ENCODE measurements around the gene AP3B1. TPM values are rescaled to one million over a fixed set of nuclear protein-coding genes. Genes with fewer than 3 reads are reported as not detected.
"Not testable (repeated sequence)": the region's sequence is repeated elsewhere in the genome, so short reads cannot be mapped to it uniquely, and the experiment has no call there.

AP3B1 gene
- total RNA-seq, 1 donor from 2014 or later = 62.1 TPM

GRCh38 chr5:78066722-78067121 lies 227.8 kb downstream of the AP3B1 start:
- not testable (repeated sequence) for H3K27ac ChIP-seq (ENCODE audit: low read depth, low read length); H3K9me3 ChIP-seq (ENCODE audit: control insufficient read depth in 3 of 3, low read length in 3 of 3); H3K9ac ChIP-seq (ENCODE audit: low read depth in 1 of 3, low read length in 3 of 3); H3K36me3 ChIP-seq (ENCODE audit: control insufficient read depth in 3 of 3, insufficient read depth in 3 of 3, low read length in 3 of 3); H3K4me3 ChIP-seq (ENCODE audit: low read length in 3 of 3); H3K4me1 ChIP-seq (ENCODE audit: control insufficient read depth in 3 of 3, insufficient read depth in 3 of 3, low read length in 3 of 3); H3K27me3 ChIP-seq (ENCODE audit: control insufficient read depth in 3 of 3, insufficient read depth in 3 of 3, low read length in 3 of 3)

- Histone ChIP-seq H3K36me3 (ENCODE audit: control insufficient read depth in 3 of 3, insufficient read depth in 3 of 3, low read length in 3 of 3) (no peaks in the 10 kb centered on the region), H3K27ac (ENCODE audit: low read depth, low read length) (no peak overlapping the region), H3K27me3 (ENCODE audit: control insufficient read depth in 3 of 3, insufficient read depth in 3 of 3, low read length in 3 of 3) (no peaks in the 10 kb centered on the region), H3K4me3 (ENCODE audit: low read length in 3 of 3) (no peak overlapping the region), H3K9ac (ENCODE audit: low read depth in 1 of 3, low read length in 3 of 3) (no peak overlapping the region), H3K4me1 (ENCODE audit: control insufficient read depth in 3 of 3, insufficient read depth in 3 of 3, low read length in 3 of 3) (no peaks in the 10 kb centered on the region), H3K9me3 (ENCODE audit: control insufficient read depth in 3 of 3, low read length in 3 of 3) (no peaks in the 10 kb centered on the region)
These were observed 228.8 kb downstream of the AP3B1 start for GRCh38 chr5:78065663-78066062.

- H3K9ac ChIP-seq (ENCODE audit: low read depth in 1 of 3, low read length in 3 of 3) = no peak overlapping the region
- H3K4me3 ChIP-seq (ENCODE audit: low read length in 3 of 3) = no peak overlapping the region
- no peaks in the 10 kb centered on the region for H3K36me3 ChIP-seq (ENCODE audit: control insufficient read depth in 3 of 3, insufficient read depth in 3 of 3, low read length in 3 of 3)
- no peak overlapping the region for H3K27ac ChIP-seq (ENCODE audit: low read depth, low read length)
- H3K27me3 ChIP-seq (ENCODE audit: control insufficient read depth in 3 of 3, insufficient read depth in 3 of 3, low read length in 3 of 3) = no peaks in the 10 kb centered on the region
- no peaks in the 10 kb centered on the region for H3K9me3 ChIP-seq (ENCODE audit: control insufficient read depth in 3 of 3, low read length in 3 of 3)
- H3K4me1 ChIP-seq (ENCODE audit: control insufficient read depth in 3 of 3, insufficient read depth in 3 of 3, low read length in 3 of 3) = no peaks in the 10 kb centered on the region
These were observed 229.5 kb downstream of the AP3B1 start for GRCh38 chr5:78064941-78065472.

- H3K27ac ChIP-seq (ENCODE audit: low read depth, low read length) = no peak overlapping the region
These were observed 231.0 kb downstream of the AP3B1 start for GRCh38 chr5:78063495-78063894.

GRCh38 chr5:78062645-78063044 lies 231.9 kb downstream of the AP3B1 start:
- Histone ChIP-seq H3K9ac (ENCODE audit: low read depth in 1 of 3, low read length in 3 of 3) (no peak overlapping the region), H3K9me3 (ENCODE audit: control insufficient read depth in 3 of 3, low read length in 3 of 3) (no peaks in the 10 kb centered on the region), H3K27ac (ENCODE audit: low read depth, low read length) (no peak overlapping the region), H3K36me3 (ENCODE audit: control insufficient read depth in 3 of 3, insufficient read depth in 3 of 3, low read length in 3 of 3) (no peaks in the 10 kb centered on the region), H3K4me3 (ENCODE audit: low read length in 3 of 3) (no peak overlapping the region), H3K4me1 (ENCODE audit: control insufficient read depth in 3 of 3, insufficient read depth in 3 of 3, low read length in 3 of 3) (no peaks in the 10 kb centered on the region), H3K27me3 (ENCODE audit: control insufficient read depth in 3 of 3, insufficient read depth in 3 of 3, low read length in 3 of 3) (no peaks in the 10 kb centered on the region)

More at GRCh38 chr5:78063495-78063894, 231.0 kb downstream of the AP3B1 start:
- Histone ChIP-seq H3K4me3 (ENCODE audit: low read length in 3 of 3) (no peak overlapping the region), H3K4me1 (ENCODE audit: control insufficient read depth in 3 of 3, insufficient read depth in 3 of 3, low read length in 3 of 3) (no peaks in the 10 kb centered on the region), H3K27me3 (ENCODE audit: control insufficient read depth in 3 of 3, insufficient read depth in 3 of 3, low read length in 3 of 3) (no peaks in the 10 kb centered on the region), H3K36me3 (ENCODE audit: control insufficient read depth in 3 of 3, insufficient read depth in 3 of 3, low read length in 3 of 3) (no peaks in the 10 kb centered on the region), H3K9me3 (ENCODE audit: control insufficient read depth in 3 of 3, low read length in 3 of 3) (no peaks in the 10 kb centered on the region), H3K9ac (ENCODE audit: low read depth in 1 of 3, low read length in 3 of 3) (no peak overlapping the region)

GRCh38 chr5:78060421-78060820 lies 234.1 kb downstream of the AP3B1 start:
- H3K27ac ChIP-seq (ENCODE audit: low read depth, low read length) = no peak overlapping the region
- no peak overlapping the region for H3K4me3 ChIP-seq (ENCODE audit: low read length in 3 of 3)
- no peaks in the 10 kb centered on the region for H3K4me1 ChIP-seq (ENCODE audit: control insufficient read depth in 3 of 3, insufficient read depth in 3 of 3, low read length in 3 of 3)
- no peaks in the 10 kb centered on the region for H3K36me3 ChIP-seq (ENCODE audit: control insufficient read depth in 3 of 3, insufficient read depth in 3 of 3, low read length in 3 of 3)
- no peaks in the 10 kb centered on the region for H3K27me3 ChIP-seq (ENCODE audit: control insufficient read depth in 3 of 3, insufficient read depth in 3 of 3, low read length in 3 of 3)
- H3K9me3 ChIP-seq (ENCODE audit: control insufficient read depth in 3 of 3, low read length in 3 of 3) = no peaks in the 10 kb centered on the region
- H3K9ac ChIP-seq (ENCODE audit: low read depth in 1 of 3, low read length in 3 of 3) = no peak overlapping the region

GRCh38 chr5:78058625-78059024 lies 235.9 kb downstream of the AP3B1 start:
- Histone ChIP-seq H3K27ac (ENCODE audit: low read depth, low read length) (no peak overlapping the region), H3K9ac (ENCODE audit: low read depth in 1 of 3, low read length in 3 of 3) (no peak overlapping the region), H3K36me3 (ENCODE audit: control insufficient read depth in 3 of 3, insufficient read depth in 3 of 3, low read length in 3 of 3) (no peaks in the 10 kb centered on the region), H3K4me3 (ENCODE audit: low read length in 3 of 3) (no peak overlapping the region), H3K9me3 (ENCODE audit: control insufficient read depth in 3 of 3, low read length in 3 of 3) (no peaks in the 10 kb centered on the region), H3K4me1 (ENCODE audit: control insufficient read depth in 3 of 3, insufficient read depth in 3 of 3, low read length in 3 of 3) (no peaks in the 10 kb centered on the region), H3K27me3 (ENCODE audit: control insufficient read depth in 3 of 3, insufficient read depth in 3 of 3, low read length in 3 of 3) (no peaks in the 10 kb centered on the region)

GRCh38 chr5:78056901-78057514 lies 237.5 kb downstream of the AP3B1 start:
- Histone ChIP-seq H3K27me3 (ENCODE audit: control insufficient read depth in 3 of 3, insufficient read depth in 3 of 3, low read length in 3 of 3) (no peaks in the 10 kb centered on the region), H3K9me3 (ENCODE audit: control insufficient read depth in 3 of 3, low read length in 3 of 3) (no peaks in the 10 kb centered on the region), H3K27ac (ENCODE audit: low read depth, low read length) (no peak overlapping the region), H3K4me3 (ENCODE audit: low read length in 3 of 3) (no peak overlapping the region), H3K9ac (ENCODE audit: low read depth in 1 of 3, low read length in 3 of 3) (no peak overlapping the region), H3K36me3 (ENCODE audit: control insufficient read depth in 3 of 3, insufficient read depth in 3 of 3, low read length in 3 of 3) (no peaks in the 10 kb centered on the region), H3K4me1 (ENCODE audit: control insufficient read depth in 3 of 3, insufficient read depth in 3 of 3, low read length in 3 of 3) (no peaks in the 10 kb centered on the region)

GRCh38 chr5:78056053-78056452 lies 238.4 kb downstream of the AP3B1 start:
- H3K36me3 ChIP-seq (ENCODE audit: control insufficient read depth in 3 of 3, insufficient read depth in 3 of 3, low read length in 3 of 3) = no peaks in the 10 kb centered on the region
- H3K4me1 ChIP-seq (ENCODE audit: control insufficient read depth in 3 of 3, insufficient read depth in 3 of 3, low read length in 3 of 3) = no peaks in the 10 kb centered on the region
- no peaks in the 10 kb centered on the region for H3K9me3 ChIP-seq (ENCODE audit: control insufficient read depth in 3 of 3, low read length in 3 of 3)
- no peak overlapping the region for H3K4me3 ChIP-seq (ENCODE audit: low read length in 3 of 3)
- no peaks in the 10 kb centered on the region for H3K27me3 ChIP-seq (ENCODE audit: control insufficient read depth in 3 of 3, insufficient read depth in 3 of 3, low read length in 3 of 3)
- no peak overlapping the region for H3K27ac ChIP-seq (ENCODE audit: low read depth, low read length)
- H3K9ac ChIP-seq (ENCODE audit: low read depth in 1 of 3, low read length in 3 of 3) = no peak overlapping the region

- Histone ChIP-seq H3K9me3 (ENCODE audit: control insufficient read depth in 3 of 3, low read length in 3 of 3) (no peaks in the 10 kb centered on the region), H3K36me3 (ENCODE audit: control insufficient read depth in 3 of 3, insufficient read depth in 3 of 3, low read length in 3 of 3) (peaks cover 0 to 2% (median 0%) of the 10 kb centered on the region in 3 donors), H3K27me3 (ENCODE audit: control insufficient read depth in 3 of 3, insufficient read depth in 3 of 3, low read length in 3 of 3) (no peaks in the 10 kb centered on the region), H3K27ac (ENCODE audit: low read depth, low read length) (no peak overlapping the region), H3K9ac (ENCODE audit: low read depth in 1 of 3, low read length in 3 of 3) (no peak overlapping the region), H3K4me1 (ENCODE audit: control insufficient read depth in 3 of 3, insufficient read depth in 3 of 3, low read length in 3 of 3) (no peaks in the 10 kb centered on the region), H3K4me3 (ENCODE audit: low read length in 3 of 3) (no peak overlapping the region)
These were observed 243.6 kb downstream of the AP3B1 start for GRCh38 chr5:78050888-78051287.

Measured in skeletal muscle tissue (tissue), 4 donors.